Osteoblast (primary cell): Measurements from ENCODE around the gene DCTN2. TPM values are rescaled to one million over a fixed set of nuclear protein-coding genes. Genes with fewer than 3 reads are reported as not detected.

Source experiments
- DNase-seq: peaks from one replicate; pipeline ENCODE4 v3.0.0; 2011; ENCODE audit warnings: low spot score, mixed read lengths; ENCODE audit not compliant: insufficient read length; ENCODE audit errors: missing footprints
- H2AFZ ChIP-seq: 2 replicates; pipeline ENCODE4 v1.6.0; 2011; ENCODE audit warnings: mild to moderate bottlenecking, low read length
- H3K27ac ChIP-seq: 2 replicates; pipeline ENCODE4 v1.5.1; 2011; ENCODE audit warnings: mild to moderate bottlenecking, low read depth, low read length, moderate library complexity
- H3K27me3 ChIP-seq: 2 replicates; pipeline ENCODE4 v1.6.0; 2012; ENCODE audit warnings: mild to moderate bottlenecking, control low read depth, inconsistent platforms, low read length, moderate library complexity; ENCODE audit not compliant: insufficient read depth
- H3K36me3 ChIP-seq: 2 replicates; pipeline ENCODE4 v1.5.1; 2011; ENCODE audit warnings: mild to moderate bottlenecking, low read length, control low read depth, moderate library complexity; ENCODE audit not compliant: insufficient read depth
- H3K4me1 ChIP-seq: 2 replicates; pipeline ENCODE4 v1.5.1; 2011; ENCODE audit warnings: mild to moderate bottlenecking, low read length, control low read depth, moderate library complexity; ENCODE audit not compliant: insufficient read depth
- H3K4me2 ChIP-seq: 2 replicates; pipeline ENCODE4 v1.6.0; 2011; ENCODE audit warnings: mild to moderate bottlenecking, low read length; ENCODE audit not compliant: insufficient read depth
- H3K4me3 ChIP-seq: fragments of 200-600 bp; sonication (generic); 3 replicates; pipeline ENCODE4 v1.5.1; 2012; ENCODE audit warnings: mild to moderate bottlenecking, low read length, inconsistent platforms; ENCODE audit not compliant: insufficient read depth
- H3K79me2 ChIP-seq: 2 replicates; pipeline ENCODE4 v1.6.0; 2012; ENCODE audit warnings: mild to moderate bottlenecking, low read length, control low read depth, inconsistent platforms; ENCODE audit not compliant: insufficient read depth
- H3K9me3 ChIP-seq: 2 replicates; pipeline ENCODE4 v1.5.1; 2011; ENCODE audit warnings: low read depth, low read length, control low read depth
- H4K20me1 ChIP-seq: 2 replicates; pipeline ENCODE4 v1.6.0; 2012; ENCODE audit warnings: mild to moderate bottlenecking, low read length, control low read depth; ENCODE audit not compliant: insufficient read depth
- total RNA-seq: library from RNA; depleted of rRNA; stranded (reverse); fragments of >200 nt; gene quantifications from 2 replicates; pipeline ENCODE4 v1.2.3, GENCODE V29; 2012
- TF ChIP-seq, protein P1 (sequence below): IDR thresholded peaks from 2 replicates; pipeline ENCODE4 v1.5.1; 2011; ENCODE audit warnings: mild to moderate bottlenecking, low read depth, low read length, moderate library complexity; ENCODE audit errors: extremely low read depth

DCTN2 gene
- total RNA-seq, 1 donor, result 123 TPM

- DNase-seq, result peak; percentile 85
- Histone ChIP-seq H2AFZ (no peak overlapping the region), H3K4me1 (no peaks in the 10 kb centered on the region), H3K4me2 (no peak overlapping the region), H3K36me3 (peaks cover 81% of the 10 kb centered on the region), H3K9me3 (no peaks in the 10 kb centered on the region), H4K20me1 (peaks cover 18% of the 10 kb centered on the region), H3K27me3 (no peaks in the 10 kb centered on the region), H3K27ac (no peak overlapping the region), H3K79me2 (peaks cover 24% of the 10 kb centered on the region), H3K4me3 (no peak overlapping the region)
- TF ChIP-seq, protein P1, sequence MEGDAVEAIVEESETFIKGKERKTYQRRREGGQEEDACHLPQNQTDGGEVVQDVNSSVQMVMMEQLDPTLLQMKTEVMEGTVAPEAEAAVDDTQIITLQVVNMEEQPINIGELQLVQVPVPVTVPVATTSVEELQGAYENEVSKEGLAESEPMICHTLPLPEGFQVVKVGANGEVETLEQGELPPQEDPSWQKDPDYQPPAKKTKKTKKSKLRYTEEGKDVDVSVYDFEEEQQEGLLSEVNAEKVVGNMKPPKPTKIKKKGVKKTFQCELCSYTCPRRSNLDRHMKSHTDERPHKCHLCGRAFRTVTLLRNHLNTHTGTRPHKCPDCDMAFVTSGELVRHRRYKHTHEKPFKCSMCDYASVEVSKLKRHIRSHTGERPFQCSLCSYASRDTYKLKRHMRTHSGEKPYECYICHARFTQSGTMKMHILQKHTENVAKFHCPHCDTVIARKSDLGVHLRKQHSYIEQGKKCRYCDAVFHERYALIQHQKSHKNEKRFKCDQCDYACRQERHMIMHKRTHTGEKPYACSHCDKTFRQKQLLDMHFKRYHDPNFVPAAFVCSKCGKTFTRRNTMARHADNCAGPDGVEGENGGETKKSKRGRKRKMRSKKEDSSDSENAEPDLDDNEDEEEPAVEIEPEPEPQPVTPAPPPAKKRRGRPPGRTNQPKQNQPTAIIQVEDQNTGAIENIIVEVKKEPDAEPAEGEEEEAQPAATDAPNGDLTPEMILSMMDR, result no peak
Observed at GRCh38 chr12:57534991-57535543, 11.9 kb downstream of the DCTN2 start.

DNA sequence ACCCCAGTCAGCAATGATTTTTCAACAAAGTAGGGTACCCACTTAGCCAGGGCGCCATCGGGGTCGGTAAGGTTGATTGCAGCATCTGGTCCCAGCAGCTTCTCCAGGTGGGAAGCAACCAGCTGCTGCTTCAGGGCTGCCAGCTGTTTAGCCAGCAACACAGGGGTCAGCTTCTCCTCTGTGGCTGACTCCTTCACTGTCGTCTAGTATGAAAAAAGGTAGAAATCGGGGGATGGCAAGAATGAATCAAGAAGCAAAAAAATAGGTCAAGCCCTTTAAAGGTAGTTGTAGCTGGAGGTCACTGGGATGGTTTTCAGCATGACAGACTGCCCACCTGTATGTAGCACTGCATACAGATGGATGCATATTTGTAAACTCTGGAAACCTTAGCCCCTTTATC is 12.7 kb downstream of the DCTN2 start:
- no peak for DNase-seq
- peaks cover 20% of the 10 kb centered on the region for H4K20me1 ChIP-seq
- H3K4me1 ChIP-seq, result no peaks in the 10 kb centered on the region
- H3K27me3 ChIP-seq, result no peaks in the 10 kb centered on the region
- H2AFZ ChIP-seq, result no peak overlapping the region
- peaks cover 19% of the 10 kb centered on the region for H3K79me2 ChIP-seq
- H3K9me3 ChIP-seq, result no peaks in the 10 kb centered on the region
- no peak overlapping the region for H3K4me3 ChIP-seq
- H3K36me3 ChIP-seq, result peaks cover 83% of the 10 kb centered on the region
- H3K27ac ChIP-seq, result no peak overlapping the region
- H3K4me2 ChIP-seq, result no peak overlapping the region
- TF ChIP-seq, protein P1, result no peak

DNA sequence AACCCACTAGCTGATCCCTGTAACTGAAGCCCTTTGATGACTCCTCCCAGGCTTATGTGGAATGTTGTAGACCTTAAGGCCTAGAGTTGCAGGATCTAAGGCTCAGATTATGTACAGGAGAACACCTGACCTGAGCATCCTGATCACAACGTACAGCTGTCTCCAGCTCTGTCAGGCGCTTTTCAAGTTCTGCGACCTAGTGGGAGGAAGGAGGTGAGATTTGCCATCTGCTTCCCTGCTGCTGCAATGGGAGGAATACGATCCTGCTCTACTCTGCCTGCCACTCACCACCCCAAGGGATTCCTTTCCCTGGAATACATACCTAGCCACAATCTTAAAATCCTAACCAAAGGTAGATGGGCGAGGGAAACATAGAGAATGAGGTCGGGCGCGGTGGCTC is 13.9 kb downstream of the DCTN2 start:
- Histone ChIP-seq H4K20me1 (peaks cover 20% of the 10 kb centered on the region), H3K27me3 (no peaks in the 10 kb centered on the region), H3K79me2 (peaks cover 12% of the 10 kb centered on the region), H3K27ac (no peak overlapping the region), H3K4me2 (no peak overlapping the region), H3K4me3 (no peak overlapping the region), H2AFZ (no peak overlapping the region), H3K9me3 (no peaks in the 10 kb centered on the region), H3K36me3 (peaks cover 86% of the 10 kb centered on the region), H3K4me1 (no peaks in the 10 kb centered on the region)
- DNase-seq, result no peak
- TF ChIP-seq, protein P1, result no peak

DNA sequence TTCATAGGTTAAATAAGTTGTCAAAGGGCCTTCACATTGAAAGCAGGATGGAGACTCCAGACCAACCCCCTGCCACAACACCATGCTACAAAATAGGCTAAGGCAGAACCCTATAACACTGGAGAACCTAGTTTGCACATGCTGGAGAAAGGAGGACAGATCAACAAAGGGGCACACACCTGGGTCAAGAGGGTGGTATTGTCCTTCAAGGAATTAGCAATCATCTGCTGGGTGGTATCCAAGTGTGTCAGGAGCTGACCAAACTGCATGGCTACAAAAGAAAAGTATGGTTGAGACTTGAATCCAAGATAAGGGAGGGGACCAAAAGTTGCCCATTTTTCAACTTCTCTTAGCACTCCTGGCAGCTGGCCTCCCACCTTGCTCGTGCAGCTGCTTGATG is 15.2 kb downstream of the DCTN2 start:
- H3K79me2 ChIP-seq, result peaks cover 12% of the 10 kb centered on the region
- no peak overlapping the region for H3K4me3 ChIP-seq
- H3K9me3 ChIP-seq, result no peaks in the 10 kb centered on the region
- H4K20me1 ChIP-seq, result peaks cover 22% of the 10 kb centered on the region
- no peak overlapping the region for H2AFZ ChIP-seq
- no peaks in the 10 kb centered on the region for H3K27me3 ChIP-seq
- no peaks in the 10 kb centered on the region for H3K4me1 ChIP-seq
- H3K36me3 ChIP-seq, result peaks cover 87% of the 10 kb centered on the region
- TF ChIP-seq, protein P1, result no peak
- no peak overlapping the region for H3K27ac ChIP-seq
- no peak overlapping the region for H3K4me2 ChIP-seq
- DNase-seq, result peak; percentile 58
